GM06990 (cell line): ENCODE data around the gene COPS6.

Experiments used
- DNase-seq: peaks from one replicate; pipeline ENCODE4 v3.0.0-alpha.2; 2011; ENCODE audit not compliant: insufficient read length; ENCODE audit errors: extremely low read depth
- H3K27me3 ChIP-seq: replicated peaks from 2 replicates; pipeline ENCODE4 v1.6.0; 2011; ENCODE audit warnings: low read length; ENCODE audit not compliant: control insufficient read depth, insufficient read depth
- H3K36me3 ChIP-seq: 2 replicates; pipeline ENCODE4 v1.5.1; 2011; ENCODE audit warnings: low read length; ENCODE audit not compliant: control insufficient read depth, insufficient read depth
- H3K4me3 ChIP-seq: replicated peaks from 2 replicates; pipeline ENCODE4 v1.5.1; 2011; ENCODE audit warnings: low read depth, mild to moderate bottlenecking, control low read depth, low read length
- TF ChIP-seq, protein P1 (sequence below): IDR thresholded peaks from 2 replicates; pipeline ENCODE4 v1.5.1; 2011; ENCODE audit warnings: low read length, control low read depth, mild to moderate bottlenecking, inconsistent platforms; ENCODE audit not compliant: insufficient read depth, poor library complexity, severe bottlenecking

Gene COPS6

DNA sequence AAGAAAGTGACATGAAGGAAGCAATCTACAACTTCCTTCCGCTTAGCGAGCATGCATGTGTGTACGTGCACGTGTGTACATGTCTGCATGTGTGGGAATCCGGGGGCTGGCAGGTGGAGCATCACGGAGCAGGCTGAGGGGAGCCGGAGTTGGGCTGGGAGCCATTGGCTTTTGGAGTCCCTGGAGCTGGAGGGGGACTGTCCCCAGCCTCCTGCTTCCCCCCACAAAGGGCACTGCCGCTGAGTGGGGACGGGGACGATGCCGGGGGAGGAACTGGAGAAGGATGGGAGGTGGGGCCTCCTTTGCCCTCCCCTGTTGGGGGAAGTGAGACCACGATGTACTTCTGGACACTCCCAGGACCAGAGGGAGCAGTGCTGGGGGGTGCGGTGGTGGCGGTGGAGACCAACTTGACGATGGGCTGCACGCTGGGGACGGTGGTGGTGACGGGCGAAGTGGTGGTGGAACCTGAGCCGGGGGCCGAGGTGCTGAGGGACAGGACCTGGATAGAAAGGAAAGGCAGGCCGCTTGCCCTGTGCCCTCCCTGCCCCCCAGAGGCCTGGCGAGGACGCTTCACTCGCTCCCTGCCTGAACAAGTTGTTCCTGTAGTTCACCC lies 18.5 kb downstream of the COPS6 start:
- peaks cover 23% of the 10 kb centered on the region for H3K36me3 ChIP-seq
- TF ChIP-seq, protein P1, sequence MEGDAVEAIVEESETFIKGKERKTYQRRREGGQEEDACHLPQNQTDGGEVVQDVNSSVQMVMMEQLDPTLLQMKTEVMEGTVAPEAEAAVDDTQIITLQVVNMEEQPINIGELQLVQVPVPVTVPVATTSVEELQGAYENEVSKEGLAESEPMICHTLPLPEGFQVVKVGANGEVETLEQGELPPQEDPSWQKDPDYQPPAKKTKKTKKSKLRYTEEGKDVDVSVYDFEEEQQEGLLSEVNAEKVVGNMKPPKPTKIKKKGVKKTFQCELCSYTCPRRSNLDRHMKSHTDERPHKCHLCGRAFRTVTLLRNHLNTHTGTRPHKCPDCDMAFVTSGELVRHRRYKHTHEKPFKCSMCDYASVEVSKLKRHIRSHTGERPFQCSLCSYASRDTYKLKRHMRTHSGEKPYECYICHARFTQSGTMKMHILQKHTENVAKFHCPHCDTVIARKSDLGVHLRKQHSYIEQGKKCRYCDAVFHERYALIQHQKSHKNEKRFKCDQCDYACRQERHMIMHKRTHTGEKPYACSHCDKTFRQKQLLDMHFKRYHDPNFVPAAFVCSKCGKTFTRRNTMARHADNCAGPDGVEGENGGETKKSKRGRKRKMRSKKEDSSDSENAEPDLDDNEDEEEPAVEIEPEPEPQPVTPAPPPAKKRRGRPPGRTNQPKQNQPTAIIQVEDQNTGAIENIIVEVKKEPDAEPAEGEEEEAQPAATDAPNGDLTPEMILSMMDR, result no peak
- H3K27me3 ChIP-seq, result no peaks in the 10 kb centered on the region
- no peak overlapping the region for H3K4me3 ChIP-seq
- DNase-seq, result no peak

DNA sequence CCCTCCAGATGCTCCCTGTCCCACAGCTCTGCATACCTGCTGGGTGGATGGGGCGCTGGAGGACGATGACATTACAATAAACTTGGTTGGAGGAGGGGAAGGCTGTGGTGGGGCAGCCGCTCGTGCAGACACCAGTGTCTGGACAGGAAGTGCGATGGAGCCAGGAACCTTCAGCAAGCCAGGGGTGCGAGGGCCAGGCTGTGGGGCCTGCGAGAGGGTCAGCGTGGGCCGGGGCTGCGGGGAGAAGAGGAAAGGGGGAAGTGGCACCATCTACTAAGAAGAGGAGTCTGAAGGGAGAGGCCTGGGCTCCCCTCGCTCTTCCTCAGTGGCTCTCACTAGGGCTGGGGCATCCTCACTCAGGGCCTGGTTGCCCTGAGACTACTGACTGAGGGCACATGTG lies 19.1 kb downstream of the COPS6 start:
- TF ChIP-seq, protein P1, result no peak
- no peak for DNase-seq
- H3K36me3 ChIP-seq, result peaks cover 23% of the 10 kb centered on the region
- no peak overlapping the region for H3K4me3 ChIP-seq
- H3K27me3 ChIP-seq, result no peaks in the 10 kb centered on the region

DNA sequence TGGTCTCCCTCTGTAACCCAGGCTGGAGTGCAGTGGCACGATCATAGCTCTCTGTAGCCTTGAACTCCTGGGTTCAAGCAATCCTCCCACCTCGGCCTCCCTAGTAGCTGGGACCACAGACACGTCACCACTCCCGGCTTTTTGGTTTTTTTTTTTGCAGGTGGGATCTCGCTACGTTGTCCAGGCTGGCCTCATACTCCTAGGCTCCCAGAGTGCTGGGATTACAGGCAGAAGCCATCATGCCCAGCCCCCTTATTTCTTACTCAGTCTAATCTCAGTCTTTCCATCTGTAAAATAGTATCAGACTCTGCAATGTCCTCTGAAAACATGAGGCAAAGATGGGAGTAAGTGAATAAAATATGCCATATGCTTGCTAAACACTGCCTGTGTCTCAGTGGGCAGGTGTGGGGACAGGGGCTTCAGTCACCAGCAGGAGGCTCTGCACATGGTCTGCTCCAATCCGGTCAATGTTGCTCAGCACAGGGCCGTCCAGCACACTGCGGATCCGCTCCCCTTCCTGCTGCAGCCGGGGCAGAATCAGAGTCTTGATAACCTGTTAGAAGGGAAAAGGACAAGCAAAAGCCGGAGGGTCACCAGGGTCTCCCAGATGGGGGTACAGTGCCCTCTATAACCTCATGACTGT lies 20.9 kb downstream of the COPS6 start:
- no peak for DNase-seq
- no peaks in the 10 kb centered on the region for H3K27me3 ChIP-seq
- peaks cover 27% of the 10 kb centered on the region for H3K36me3 ChIP-seq
- TF ChIP-seq, protein P1, result no peak
- H3K4me3 ChIP-seq, result no peak overlapping the region

DNA sequence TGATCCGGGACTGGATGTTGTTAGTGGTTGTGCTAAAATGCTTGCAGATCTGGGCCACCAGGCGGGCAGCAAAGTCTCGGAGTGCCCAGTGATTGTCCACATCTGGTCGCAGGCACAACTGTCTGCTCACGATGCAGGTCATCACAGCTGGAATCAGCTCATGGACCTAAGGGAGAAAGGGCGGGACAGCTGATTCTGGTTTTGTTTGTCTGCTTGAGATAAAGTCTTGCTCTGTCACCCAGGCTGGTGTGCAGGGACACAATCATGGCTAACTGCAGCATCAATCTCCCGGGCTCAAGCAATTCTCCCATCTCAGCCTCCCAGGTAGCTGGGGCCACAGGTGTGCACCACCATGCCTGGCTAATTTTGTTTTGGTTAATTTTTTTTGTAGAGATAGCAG lies 22.4 kb downstream of the COPS6 start:
- H3K36me3 ChIP-seq, result peaks cover 22% of the 10 kb centered on the region
- DNase-seq, result no peak
- no peak overlapping the region for H3K4me3 ChIP-seq
- TF ChIP-seq, protein P1, result no peak
- H3K27me3 ChIP-seq, result no peaks in the 10 kb centered on the region

DNA sequence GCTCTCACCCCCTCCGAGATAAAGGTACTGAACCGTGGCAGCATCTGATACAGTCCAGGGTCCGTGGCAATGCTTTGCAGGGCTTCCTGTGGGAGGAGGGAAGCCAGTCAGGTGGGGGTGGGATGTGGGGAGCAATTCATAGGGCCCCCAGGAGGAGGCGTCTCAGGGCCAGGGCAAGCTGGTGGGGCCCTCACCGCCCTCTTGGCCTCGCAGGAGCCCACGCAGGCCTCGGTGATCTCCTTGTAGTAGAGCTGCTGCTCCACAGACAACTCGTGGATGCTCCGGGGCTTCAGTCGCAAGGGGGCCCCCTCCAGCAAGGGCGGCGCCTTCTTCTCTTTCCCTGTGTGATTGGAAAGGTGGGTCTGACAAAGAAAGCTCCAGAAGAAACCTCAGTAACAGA lies 23.1 kb downstream of the COPS6 start:
- Histone ChIP-seq H3K36me3 (peaks cover 21% of the 10 kb centered on the region), H3K4me3 (no peak overlapping the region), H3K27me3 (no peaks in the 10 kb centered on the region)
- no peak for DNase-seq
- TF ChIP-seq, protein P1, result no peak
